T-helper 1 cell (primary cell): ENCODE data around the gene PSMB11.

Experiments used
- DNase-seq, 5 donors: peaks; one replicate each; pipeline ENCODE4 v3.0.0-alpha.2; 2012 to 2020

PSMB11 gene

GRCh38 chr14:23044840-23045239 is 2.8 kb downstream of the PSMB11 start:
- DNase-seq: no peak

GRCh38 chr14:23045419-23046357 is 3.7 kb downstream of the PSMB11 start:
- no peak for DNase-seq

- DNase-seq: no peak
These were observed 5.1 kb downstream of the PSMB11 start for GRCh38 chr14:23047034-23047634.

GRCh38 chr14:23047751-23048693 is 6.0 kb downstream of the PSMB11 start:
- no peak for DNase-seq

- DNase-seq: no peak
These were observed 7.0 kb downstream of the PSMB11 start for GRCh38 chr14:23049011-23049410.

- DNase-seq: no peak
These were observed 9.4 kb downstream of the PSMB11 start for GRCh38 chr14:23051141-23052057.

GRCh38 chr14:23052182-23052623 is 10.2 kb downstream of the PSMB11 start:
- no peak for DNase-seq

- DNase-seq: no peak
These were observed 10.7 kb downstream of the PSMB11 start for GRCh38 chr14:23052671-23053070.

GRCh38 chr14:23053426-23053825 is 11.4 kb downstream of the PSMB11 start:
- DNase-seq: no peak

GRCh38 chr14:23054000-23054811 is 12.2 kb downstream of the PSMB11 start:
- DNase-seq: no peak

- DNase-seq: no peak
These were observed 13.1 kb downstream of the PSMB11 start for GRCh38 chr14:23055147-23055550.

GRCh38 chr14:23055621-23056144 is 13.7 kb downstream of the PSMB11 start:
- no peak for DNase-seq

GRCh38 chr14:23056145-23056955 is 14.3 kb downstream of the PSMB11 start:
- DNase-seq: peak; percentile 46 to 65 (median 58)

- peak; percentile 51 to 70 (median 64) for DNase-seq
These were observed 15.1 kb downstream of the PSMB11 start, which contains the start of gene CDH24 for GRCh38 chr14:23056956-23057756. TSS of gene CDH24 (minus strand) at chr14:23057520. CDS start at chr14:23055733, 1,787 bp downstream.

- peak; percentile 69 to 86 (median 79) for DNase-seq
These were observed 16.0 kb downstream of the PSMB11 start for GRCh38 chr14:23057757-23058653.

GRCh38 chr14:23058654-23059504 is 16.9 kb downstream of the PSMB11 start:
- no peak for DNase-seq
